Prostate gland (tissue), 1 donor: ENCODE data around the gene ATXN2.

Experiments
- POLR2A ChIP-seq: fragments of 450-650 bp; IDR thresholded peaks from one replicate; pipeline ENCODE4 v1.6.1; 2016; ENCODE audit warnings: antibody characterized with exemption, mild to moderate bottlenecking
- POLR2AphosphoS5 ChIP-seq: sonication (generic); formaldehyde crosslinking; IDR thresholded peaks from one replicate; pipeline ENCODE4 v1.6.1; 2017; ENCODE audit warnings: antibody characterized with exemption

- TF ChIP-seq POLR2AphosphoS5 (no peak), POLR2A (no peak)
Observed at GRCh38 chr12:111624540-111624939, 25.4 kb upstream of the ATXN2 start.
